Transverse colon (tissue), 4 donors: Measurements from ENCODE around the gene PLPPR3. TPM values are rescaled to one million over a fixed set of nuclear protein-coding genes. Genes with fewer than 3 reads are reported as not detected.

Experiments used
- DNase-seq: peaks from one replicate; pipeline ENCODE4 v3.0.0-alpha.2; 2019
- H3K27ac ChIP-seq, 4 donors: fragments of 200-600 bp; sonication (generic); 2 replicates each; pipeline ENCODE4 v1.5.1; 2016 to 2018; ENCODE audit warnings: inconsistent platforms in 4 of 4
- H3K27me3 ChIP-seq: fragments of 200-600 bp; sonication (generic); 2 replicates; pipeline ENCODE4 v1.5.1; 2017; ENCODE audit warnings: inconsistent platforms
- H3K36me3 ChIP-seq, 4 donors: fragments of 200-600 bp; sonication (generic); 2 replicates each; pipeline ENCODE4 v1.5.1; 2017 to 2019; ENCODE audit warnings: inconsistent platforms in 4 of 4
- H3K4me1 ChIP-seq, 4 donors: fragments of 200-600 bp; sonication (generic); 2 replicates each; pipeline ENCODE4 v1.5.1; 2017 to 2020; ENCODE audit warnings: inconsistent platforms in 4 of 4
- H3K4me3 ChIP-seq, 4 donors: fragments of 200-600 bp; sonication (generic); 1 replicate in 1 of 4; 2 replicates in 3 of 4; pipeline versions ENCODE4 v1.5.1 to v1.6.1; 2017 to 2019; ENCODE audit warnings: inconsistent platforms in 4 of 4
- H3K9me3 ChIP-seq, 2 donors: fragments of 200-600 bp; sonication (generic); 2 replicates each; pipeline ENCODE4 v1.5.1; 2017 to 2019; ENCODE audit warnings: inconsistent platforms in 2 of 2
- CTCF ChIP-seq, 5 experiments: fragments of 200-600 bp in 3 of 5; fragments of 450-650 bp in 2 of 5; sonication (generic) in 3 of 5; IDR thresholded peaks; 1 replicate in 2 of 5; 2 replicates in 3 of 5; pipeline ENCODE4 v1.5.1; 2016 to 2017; ENCODE audit warnings: antibody characterized with exemption in 5 of 5, inconsistent platforms in 3 of 5, mild to moderate bottlenecking in 2 of 5, moderate library complexity in 1 of 5
- EP300 ChIP-seq: sonication (generic); formaldehyde crosslinking; IDR thresholded peaks from one replicate; pipeline ENCODE4 v1.6.1; 2017; ENCODE audit warnings: antibody characterized with exemption, low read depth
- POLR2A ChIP-seq: fragments of 450-650 bp; IDR thresholded peaks from one replicate; pipeline ENCODE4 v1.6.1; 2016; ENCODE audit warnings: antibody characterized with exemption, mild to moderate bottlenecking, moderate library complexity
- POLR2AphosphoS5 ChIP-seq, 3 donors: sonication (generic); formaldehyde crosslinking; IDR thresholded peaks; one replicate each; pipeline ENCODE4 v1.6.1; 2016; ENCODE audit warnings: antibody characterized with exemption in 3 of 3
- WGBS, 2 donors: methylation state at CpG; one replicate each; pipeline ENCODE4 v1.1.5; 2018; ENCODE audit warnings: low coverage in 1 of 2; 5-methylcytosine and 5-hydroxymethylcytosine counted together
- in situ Hi-C, 4 donors: fragments of 200-750 bp; cut with MboI; loops; one replicate each; pipeline versions ENCODE4 v1.15.0 to v1.15.1; 2017; ENCODE audit warnings: low sequenced_read_pairs in 3 of 4, low pct_ligation_motif_present in 1 of 4, low pct_unique_long_range_greater_than_20kb in 1 of 4
- intact Hi-C: fragments of 100-400 bp; cut with DNase I; formaldehyde crosslinking; loops from one replicate; pipeline ENCODE4 v1.15.1; 2023; ENCODE audit warnings: low total_unique reads
- total RNA-seq, 4 donors: library from RNA; depleted of rRNA; stranded (reverse); fragments of >200 nt; gene quantifications; one replicate each; pipeline ENCODE4 v1.1.0, GENCODE V29; 2016

PLPPR3 gene
- total RNA-seq, 4 donors from 2014 or later: not detected

DNA sequence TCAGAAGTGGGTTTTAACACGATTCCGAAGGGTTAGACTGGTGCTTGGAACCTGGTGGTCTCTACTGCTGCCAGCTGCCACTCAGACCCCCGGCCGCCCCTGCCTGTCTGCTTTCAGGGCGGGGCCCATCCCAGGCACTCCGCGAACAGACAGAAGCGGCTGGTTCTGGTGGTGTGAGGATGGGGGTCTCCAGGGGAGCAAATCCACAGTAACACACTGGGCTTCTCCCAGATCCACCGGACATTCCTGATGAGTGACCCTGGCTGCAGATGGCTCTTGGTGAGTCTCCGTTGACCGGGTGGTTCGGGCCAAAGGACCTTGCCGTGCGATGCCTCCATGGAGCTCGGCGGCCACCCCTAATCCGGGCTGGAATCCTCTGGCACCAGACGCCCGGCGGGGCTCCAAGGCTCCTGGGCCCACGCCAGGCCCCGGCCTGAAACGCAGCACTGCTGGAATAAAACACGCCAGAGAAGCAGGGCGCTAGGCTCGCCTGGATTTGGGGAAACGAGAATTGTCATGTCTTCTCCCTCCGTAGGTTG, 26.6 kb downstream of the PLPPR3 start:
- no peak for TF ChIP-seq POLR2AphosphoS5 (IDR thresholded peaks at IDR 0.05)
- TF ChIP-seq EP300: no peak
- TF ChIP-seq POLR2A: no peak
- no peak for TF ChIP-seq CTCF (IDR thresholded peaks at IDR 0.05)
- no peak for DNase-seq
- no peaks in the 10 kb centered on the region for H3K9me3 ChIP-seq
- H3K4me1 ChIP-seq: peaks cover 8 to 29% (median 23%) of the 10 kb centered on the region in 4 donors
- no peak overlapping the region for H3K4me3 ChIP-seq
- 73% methylated on average over 28 of the region's 28 CpGs; no CpG with 5 or more reads in 1 of the 2 donors for WGBS, 2 donors
- in situ Hi-C loops: no loop called here
- peak overlapping the region; percentile 2 to 93 (median 52) for H3K27ac ChIP-seq
- H3K27me3 ChIP-seq: no peaks in the 10 kb centered on the region
- H3K36me3 ChIP-seq: no peaks in the 10 kb centered on the region
- intact Hi-C loops: no loop called here

DNA sequence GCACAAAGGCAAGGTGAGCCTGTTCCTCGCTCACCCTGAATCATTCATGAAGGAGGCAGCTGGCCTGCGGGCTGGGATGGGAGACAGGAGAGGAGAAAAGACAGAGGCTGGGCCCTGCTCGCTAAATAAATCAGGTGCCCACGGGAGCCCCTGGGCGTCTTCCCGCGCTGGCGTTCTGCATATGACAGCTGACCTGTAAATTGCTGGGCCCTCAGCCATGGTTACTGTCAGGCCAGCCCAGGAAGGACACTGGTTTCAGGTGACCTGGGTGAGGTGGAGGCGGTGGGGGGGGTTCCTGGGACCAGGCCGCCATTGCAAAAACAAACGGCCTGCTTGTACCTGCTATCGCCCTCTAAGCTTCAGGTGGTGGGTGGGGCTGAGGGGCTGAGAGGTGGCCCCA, 27.9 kb downstream of the PLPPR3 start:
- Histone ChIP-seq H3K27ac (no peak overlapping the region), H3K9me3 (no peaks in the 10 kb centered on the region), H3K4me1 (peaks cover 0 to 19% (median 11%) of the 10 kb centered on the region in 4 donors), H3K4me3 (no peak overlapping the region), H3K36me3 (no peaks in the 10 kb centered on the region), H3K27me3 (no peaks in the 10 kb centered on the region)
- in situ Hi-C loops (no loop called here), intact Hi-C loops (no loop called here)
- WGBS, 2 donors: 94% methylated on average over 12 of the region's 12 CpGs; no CpG with 5 or more reads in 1 of the 2 donors
- no peak for TF ChIP-seq POLR2AphosphoS5 (IDR thresholded peaks at IDR 0.05)
- TF ChIP-seq POLR2A: no peak
- no peak for TF ChIP-seq CTCF (IDR thresholded peaks at IDR 0.05)
- no peak for TF ChIP-seq EP300
- DNase-seq: no peak

- 82% methylated on average over 16 of the region's 16 CpGs; no CpG with 5 or more reads in 1 of the 2 donors for WGBS, 2 donors
- Histone ChIP-seq H3K27me3 (no peaks in the 10 kb centered on the region), H3K36me3 (no peaks in the 10 kb centered on the region), H3K4me1 (peaks cover 0 to 19% (median 11%) of the 10 kb centered on the region in 4 donors), H3K27ac (no peak overlapping the region), H3K9me3 (no peaks in the 10 kb centered on the region), H3K4me3 (no peak overlapping the region)
- in situ Hi-C loops (no loop called here), intact Hi-C loops (no loop called here)
- no peak for TF ChIP-seq CTCF (IDR thresholded peaks at IDR 0.05)
- no peak for TF ChIP-seq EP300
- no peak for TF ChIP-seq POLR2A
- TF ChIP-seq POLR2AphosphoS5 (IDR thresholded peaks at IDR 0.05): no peak
- no peak for DNase-seq
Measured at GRCh38 chr19:792306-792885, 29.4 kb downstream of the PLPPR3 start.

GRCh38 chr19:791567-792305, 30.0 kb downstream of the PLPPR3 start:
- Histone ChIP-seq H3K27ac (no peak overlapping the region), H3K4me1 (peaks cover 0 to 19% (median 11%) of the 10 kb centered on the region in 4 donors), H3K9me3 (no peaks in the 10 kb centered on the region), H3K36me3 (no peaks in the 10 kb centered on the region), H3K4me3 (no peak overlapping the region), H3K27me3 (no peaks in the 10 kb centered on the region)
- in situ Hi-C loops (no loop called here), intact Hi-C loops (no loop called here)
- 63 to 67% methylated on average over 4 to 8 of the region's 8 CpGs for WGBS, 2 donors
- TF ChIP-seq POLR2AphosphoS5 (IDR thresholded peaks at IDR 0.05) (no peak), CTCF (IDR thresholded peaks at IDR 0.05) (no peak), EP300 (no peak), POLR2A (no peak)
- no peak for DNase-seq
